Caco-2 (cell line): ENCODE results near the gene LRP1-AS. TPM values are rescaled to one million over a fixed set of nuclear protein-coding genes. Genes with fewer than 3 reads are reported as not detected.

Experiments
- BruUV-seq: library from RNA; stranded (reverse); fragments of 400-500 nt; replicated peaks from 2 replicates; lab custom pipeline; 2021; lab: Mats Ljungman, UMichigan
- CTCF ChIA-PET: fragments of 300-600 bp; sonication (Branson Sonifier 250); formaldehyde crosslinking; loops from one replicate; lab custom pipeline; 2022; ENCODE audit warnings: antibody characterized with exemption; lab: Charles Lee
- POLR2A ChIA-PET: fragments of 300-600 bp; sonication (Branson Sonifier 250); formaldehyde crosslinking; loops from one replicate; lab custom pipeline; 2022; ENCODE audit warnings: antibody characterized with exemption; lab: Charles Lee
- DNase-seq, 2 experiments: peaks; one replicate each; pipeline versions ENCODE4 v3.0.0 to v3.0.0-alpha.2; 2020 to 2022
- H3K27me3 ChIP-seq: replicated peaks from 2 replicates; pipeline ENCODE4 v1.6.0; 2011; ENCODE audit warnings: low read length; ENCODE audit not compliant: control insufficient read depth, insufficient read depth
- H3K36me3 ChIP-seq: 2 replicates; pipeline ENCODE4 v1.5.1; 2011; ENCODE audit warnings: low read length; ENCODE audit not compliant: control insufficient read depth, insufficient read depth
- H3K4me1 ChIP-seq: fragments of 250-450 bp; sonication (Bioruptor Pico); 2 replicates; pipeline ENCODE4 v1.5.1; 2020; ENCODE audit warnings: mild to moderate bottlenecking
- H3K4me3 ChIP-seq: 2 replicates; pipeline ENCODE4 v1.5.1; 2011; ENCODE audit warnings: low read depth, mild to moderate bottlenecking, control low read depth, low read length
- H3K9me3 ChIP-seq: fragments of 250-450 bp; sonication (Bioruptor Pico); 2 replicates; pipeline ENCODE4 v1.5.1; 2020; ENCODE audit warnings: mild to moderate bottlenecking, moderate library complexity
- H3K27ac Mint-ChIP-seq: one replicate; pipeline ENCODE4 v1.8.0; 2022; ENCODE audit warnings: mixed read lengths; ENCODE audit not compliant: unreplicated experiment
- H3K27me3 Mint-ChIP-seq: one replicate; pipeline ENCODE4 v1.8.0; 2022; ENCODE audit warnings: mixed read lengths; ENCODE audit not compliant: insufficient read depth, unreplicated experiment
- H3K36me3 Mint-ChIP-seq: one replicate; pipeline ENCODE4 v1.8.0; 2022; ENCODE audit warnings: mild to moderate bottlenecking, mixed read lengths; ENCODE audit not compliant: insufficient read depth, unreplicated experiment
- H3K4me1 Mint-ChIP-seq: one replicate; pipeline ENCODE4 v1.8.0; 2022; ENCODE audit warnings: low read depth, mixed read lengths; ENCODE audit not compliant: unreplicated experiment
- H3K4me3 Mint-ChIP-seq: one replicate; pipeline ENCODE4 v1.8.0; 2022; ENCODE audit warnings: mild to moderate bottlenecking, moderate library complexity, mixed read lengths; ENCODE audit not compliant: unreplicated experiment
- H3K9me3 Mint-ChIP-seq: one replicate; pipeline ENCODE4 v1.8.0; 2022; ENCODE audit warnings: mixed read lengths; ENCODE audit not compliant: unreplicated experiment
- intact Hi-C: fragments of 100-400 bp; cut with micrococcal nuclease; formaldehyde crosslinking; loops from one replicate; pipeline ENCODE4 v1.10.0; 2022; ENCODE audit not compliant: unreplicated experiment
- total RNA-seq: library from RNA; stranded (reverse); gene quantifications from 2 replicates; pipeline ENCODE4 v1.2.3, GENCODE V29; 2022
- TF ChIP-seq, protein P1 (sequence below), 2 experiments: fragments of 200-600 bp in 1 of 2; IDR thresholded peaks; 1 replicate in 1 of 2; 2 replicates in 1 of 2; pipeline versions ENCODE4 v1.5.1 to v1.8.0; 2011 to 2022; ENCODE audit warnings: antibody characterized with exemption in 1 of 2, control low read depth in 1 of 2, inconsistent platforms in 1 of 2, low read depth in 1 of 2, low read length in 1 of 2, mild to moderate bottlenecking in 1 of 2, moderate library complexity in 1 of 2; ENCODE audit not compliant: insufficient read depth in 1 of 2, severe bottlenecking in 1 of 2, unreplicated experiment in 1 of 2

LRP1-AS gene
- total RNA-seq, 1 experiment from 2014 or later: not detected

DNA sequence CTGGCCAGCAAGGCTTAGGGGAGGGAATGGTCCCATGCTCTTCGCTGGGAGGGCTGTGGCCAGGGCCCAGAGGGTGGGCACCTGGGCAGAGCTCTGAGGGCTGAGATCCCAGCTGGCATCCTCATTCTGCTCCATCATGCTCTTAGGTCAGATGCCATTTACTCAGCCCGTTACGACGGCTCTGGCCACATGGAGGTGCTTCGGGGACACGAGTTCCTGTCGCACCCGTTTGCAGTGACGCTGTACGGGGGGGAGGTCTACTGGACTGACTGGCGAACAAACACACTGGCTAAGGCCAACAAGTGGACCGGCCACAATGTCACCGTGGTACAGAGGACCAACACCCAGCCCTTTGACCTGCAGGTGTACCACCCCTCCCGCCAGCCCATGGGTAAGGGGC is 30.8 kb upstream of the LRP1-AS start:
- Mint-ChIP-seq H3K27ac (no peak overlapping the region), H3K9me3 (no peaks in the 10 kb centered on the region), H3K4me1 (peaks cover 15% of the 10 kb centered on the region), H3K27me3 (no peaks in the 10 kb centered on the region), H3K36me3 (peaks cover 67% of the 10 kb centered on the region), H3K4me3 (no peak overlapping the region)
- Histone ChIP-seq H3K27me3 (no peaks in the 10 kb centered on the region), H3K4me1 (no peaks in the 10 kb centered on the region), H3K36me3 (peaks cover 14% of the 10 kb centered on the region), H3K9me3 (no peaks in the 10 kb centered on the region), H3K4me3 (no peak overlapping the region)
- TF ChIP-seq, protein P1, sequence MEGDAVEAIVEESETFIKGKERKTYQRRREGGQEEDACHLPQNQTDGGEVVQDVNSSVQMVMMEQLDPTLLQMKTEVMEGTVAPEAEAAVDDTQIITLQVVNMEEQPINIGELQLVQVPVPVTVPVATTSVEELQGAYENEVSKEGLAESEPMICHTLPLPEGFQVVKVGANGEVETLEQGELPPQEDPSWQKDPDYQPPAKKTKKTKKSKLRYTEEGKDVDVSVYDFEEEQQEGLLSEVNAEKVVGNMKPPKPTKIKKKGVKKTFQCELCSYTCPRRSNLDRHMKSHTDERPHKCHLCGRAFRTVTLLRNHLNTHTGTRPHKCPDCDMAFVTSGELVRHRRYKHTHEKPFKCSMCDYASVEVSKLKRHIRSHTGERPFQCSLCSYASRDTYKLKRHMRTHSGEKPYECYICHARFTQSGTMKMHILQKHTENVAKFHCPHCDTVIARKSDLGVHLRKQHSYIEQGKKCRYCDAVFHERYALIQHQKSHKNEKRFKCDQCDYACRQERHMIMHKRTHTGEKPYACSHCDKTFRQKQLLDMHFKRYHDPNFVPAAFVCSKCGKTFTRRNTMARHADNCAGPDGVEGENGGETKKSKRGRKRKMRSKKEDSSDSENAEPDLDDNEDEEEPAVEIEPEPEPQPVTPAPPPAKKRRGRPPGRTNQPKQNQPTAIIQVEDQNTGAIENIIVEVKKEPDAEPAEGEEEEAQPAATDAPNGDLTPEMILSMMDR (IDR thresholded peaks at IDR 0.05; ENCODE audit: insufficient read depth in 1 of 2, low read depth in 1 of 2, low read length in 1 of 2, severe bottlenecking in 1 of 2, unreplicated experiment in 1 of 2): no peak
- intact Hi-C loops: no loop called here
- no TSS peak for BruUV-seq
- no peak for DNase-seq
- ChIA-PET CTCF (interaction anchor here (0.7 kb wide), 1 partner anchor 45 kb away, joined by 3 read pairs; no protein-coding TSS in a partner anchor), POLR2A (no interaction called here)

DNA sequence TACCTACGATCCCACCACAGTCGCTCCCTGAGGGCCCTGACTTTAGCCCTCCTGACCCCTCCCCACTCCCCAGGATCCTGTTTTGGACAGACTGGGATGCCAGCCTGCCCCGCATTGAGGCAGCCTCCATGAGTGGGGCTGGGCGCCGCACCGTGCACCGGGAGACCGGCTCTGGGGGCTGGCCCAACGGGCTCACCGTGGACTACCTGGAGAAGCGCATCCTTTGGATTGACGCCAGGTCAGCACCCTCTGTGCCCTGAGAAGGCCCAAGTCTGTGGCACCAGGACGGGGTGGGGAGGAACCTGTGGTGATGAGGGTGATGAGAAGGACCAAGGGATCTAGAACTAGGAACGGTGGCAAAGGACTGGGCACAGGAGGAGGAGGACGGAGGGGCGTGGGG is 29.9 kb upstream of the LRP1-AS start:
- intact Hi-C loops: loop anchor here (2.0 kb wide), 1 partner anchor 59 kb away; a partner anchor contains a TSS
- H3K36me3 ChIP-seq: peaks cover 17% of the 10 kb centered on the region
- H3K4me3 ChIP-seq: no peak overlapping the region
- H3K27me3 ChIP-seq: no peaks in the 10 kb centered on the region
- H3K4me1 ChIP-seq: no peaks in the 10 kb centered on the region
- TF ChIP-seq, protein P1 (IDR thresholded peaks at IDR 0.05; ENCODE audit: insufficient read depth in 1 of 2, low read depth in 1 of 2, low read length in 1 of 2, severe bottlenecking in 1 of 2, unreplicated experiment in 1 of 2): no peak
- H3K27ac Mint-ChIP-seq: no peak overlapping the region
- BruUV-seq: no TSS peak
- H3K27me3 Mint-ChIP-seq: no peaks in the 10 kb centered on the region
- H3K36me3 Mint-ChIP-seq: peaks cover 64% of the 10 kb centered on the region
- ChIA-PET POLR2A (no interaction called here), CTCF (interaction anchor here (0.7 to 2.8 kb wide), 2 partner anchors 45 to 53 kb away, joined by 3 to 20 read pairs; no protein-coding TSS in a partner anchor)
- no peak overlapping the region for H3K4me3 Mint-ChIP-seq
- H3K4me1 Mint-ChIP-seq: peaks cover 7% of the 10 kb centered on the region
- no peaks in the 10 kb centered on the region for H3K9me3 ChIP-seq
- no peak for DNase-seq
- H3K9me3 Mint-ChIP-seq: no peaks in the 10 kb centered on the region

DNA sequence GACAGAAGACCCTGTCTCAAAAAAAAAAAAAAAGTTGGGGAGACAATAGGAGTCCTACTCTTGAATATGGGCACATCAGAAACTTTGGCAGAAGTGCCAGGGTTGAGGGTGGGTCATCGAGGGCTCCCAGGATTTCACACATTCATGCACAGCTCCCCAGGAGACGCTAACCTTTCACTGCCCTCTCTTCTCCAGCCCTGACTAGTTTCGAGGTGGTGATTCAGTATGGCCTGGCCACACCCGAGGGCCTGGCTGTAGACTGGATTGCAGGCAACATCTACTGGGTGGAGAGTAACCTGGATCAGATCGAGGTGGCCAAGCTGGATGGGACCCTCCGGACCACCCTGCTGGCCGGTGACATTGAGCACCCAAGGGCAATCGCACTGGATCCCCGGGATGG is 29.4 kb upstream of the LRP1-AS start:
- Mint-ChIP-seq H3K27me3 (no peaks in the 10 kb centered on the region), H3K27ac (no peak overlapping the region), H3K9me3 (no peaks in the 10 kb centered on the region), H3K4me3 (no peak overlapping the region), H3K4me1 (peaks cover 7% of the 10 kb centered on the region), H3K36me3 (peaks cover 64% of the 10 kb centered on the region)
- BruUV-seq: no TSS peak
- Histone ChIP-seq H3K36me3 (peaks cover 17% of the 10 kb centered on the region), H3K27me3 (no peaks in the 10 kb centered on the region), H3K4me3 (no peak overlapping the region), H3K9me3 (no peaks in the 10 kb centered on the region), H3K4me1 (no peaks in the 10 kb centered on the region)
- TF ChIP-seq, protein P1 (IDR thresholded peaks at IDR 0.05; ENCODE audit: insufficient read depth in 1 of 2, low read depth in 1 of 2, low read length in 1 of 2, severe bottlenecking in 1 of 2, unreplicated experiment in 1 of 2): no peak
- DNase-seq: no peak
- POLR2A ChIA-PET: no interaction called here
- intact Hi-C loops: loop anchor here (2.0 kb wide), 1 partner anchor 60 kb away; a partner anchor contains a TSS
- CTCF ChIA-PET: interaction anchor here (0.6 to 2.8 kb wide), 3 partner anchors 30 to 53 kb away, joined by 3 to 20 read pairs (median 6); partner anchors contain the start of genes LRP1 and LRP1-AS
